ENCODE results near the gene GALNT2.

GALNT2 gene

GRCh38 chr1:230170622-230171021 is 103.6 kb downstream of the GALNT2 start:
- DNase-seq, result no peak

- no peak for DNase-seq
Measured at GRCh38 chr1:230171356-230172015, 104.4 kb downstream of the GALNT2 start.

GRCh38 chr1:230172016-230172537 is 105.0 kb downstream of the GALNT2 start:
- no peak for DNase-seq

GRCh38 chr1:230173187-230173975 is 106.3 kb downstream of the GALNT2 start:
- DNase-seq, result no peak

- DNase-seq, result no peak
Measured at GRCh38 chr1:230174041-230174440, 107.0 kb downstream of the GALNT2 start.

- no peak for DNase-seq
Measured at GRCh38 chr1:230174471-230175162, 107.6 kb downstream of the GALNT2 start.

GRCh38 chr1:230175163-230175747 is 108.2 kb downstream of the GALNT2 start:
- no peak for DNase-seq

GRCh38 chr1:230175839-230176238 is 108.8 kb downstream of the GALNT2 start:
- DNase-seq, result no peak

- no peak for DNase-seq
Measured at GRCh38 chr1:230176326-230176725, 109.3 kb downstream of the GALNT2 start.

GRCh38 chr1:230176871-230177411 is 109.9 kb downstream of the GALNT2 start:
- DNase-seq, result no peak

- DNase-seq, result no peak
Measured at GRCh38 chr1:230179249-230179648, 112.2 kb downstream of the GALNT2 start.

GRCh38 chr1:230185076-230186001 is 118.3 kb downstream of the GALNT2 start:
- DNase-seq, result no peak

- peak; percentile 38 for DNase-seq
Measured at GRCh38 chr1:230186003-230186863, 119.2 kb downstream of the GALNT2 start.

GRCh38 chr1:230186874-230187273 is 119.8 kb downstream of the GALNT2 start:
- DNase-seq, result no peak

GRCh38 chr1:230187290-230187689 is 120.3 kb downstream of the GALNT2 start:
- no peak for DNase-seq

GRCh38 chr1:230188826-230189225 is 121.8 kb downstream of the GALNT2 start:
- no peak for DNase-seq

- DNase-seq, result no peak
Measured at GRCh38 chr1:230189341-230189740, 122.3 kb downstream of the GALNT2 start.

- no peak for DNase-seq
Measured at GRCh38 chr1:230189824-230190223, 122.8 kb downstream of the GALNT2 start.

GRCh38 chr1:230191079-230191804 is 124.2 kb downstream of the GALNT2 start:
- no peak for DNase-seq

GRCh38 chr1:230191855-230192254 is 124.8 kb downstream of the GALNT2 start:
- no peak for DNase-seq
